Retina (tissue), 1 donor: ENCODE data around the gene CLCA1.

Source experiments
- DNase-seq: peaks from one replicate; pipeline ENCODE4 v3.0.0-alpha.2; 2016

CLCA1 gene

GRCh38 chr1:86466109-86466844, 2.5 kb upstream of the CLCA1 start:
- DNase-seq, result no peak

- no peak for DNase-seq
These were observed 1.7 kb upstream of the CLCA1 start for GRCh38 chr1:86466986-86467385.

DNA sequence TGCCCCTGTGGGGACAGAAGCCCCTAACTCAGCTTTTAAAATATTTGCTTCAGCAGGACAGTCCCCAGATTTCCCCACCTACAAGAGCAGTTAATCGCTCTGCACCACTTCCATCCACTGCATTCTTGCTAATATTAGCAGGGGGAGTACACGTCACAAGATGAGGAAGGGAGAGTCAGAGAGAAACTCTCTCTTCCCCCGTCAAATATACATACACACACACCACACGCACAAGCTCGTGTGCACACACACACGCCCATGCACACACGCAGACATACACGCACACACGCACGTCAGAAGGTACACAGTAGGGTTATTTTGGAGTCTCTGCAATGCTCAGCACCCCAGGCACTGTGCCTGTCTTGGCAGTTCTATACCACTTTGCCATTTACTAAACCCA, 2.1 kb downstream of the CLCA1 start:
- no peak for DNase-seq

DNA sequence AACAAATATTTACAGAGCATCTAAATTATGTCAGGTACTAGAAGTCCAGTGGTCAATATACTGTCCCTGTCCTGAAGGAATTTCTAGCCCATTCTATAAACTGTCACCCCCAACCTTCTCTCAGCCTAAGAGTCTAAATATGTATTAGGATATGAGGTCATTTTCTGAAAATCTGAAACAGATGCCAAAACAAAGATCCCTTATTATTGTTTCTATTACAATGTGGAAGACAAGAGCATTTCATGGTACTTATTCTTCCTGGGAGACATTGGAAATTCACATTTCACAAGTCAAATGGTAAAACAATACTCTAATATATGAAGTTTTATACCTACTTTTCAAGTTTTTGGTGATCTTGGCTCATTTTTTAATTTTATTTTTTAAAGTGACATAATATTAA, 2.6 kb downstream of the CLCA1 start:
- no peak for DNase-seq

- DNase-seq, result no peak
These were observed 3.4 kb downstream of the CLCA1 start for GRCh38 chr1:86472152-86472551.

DNA sequence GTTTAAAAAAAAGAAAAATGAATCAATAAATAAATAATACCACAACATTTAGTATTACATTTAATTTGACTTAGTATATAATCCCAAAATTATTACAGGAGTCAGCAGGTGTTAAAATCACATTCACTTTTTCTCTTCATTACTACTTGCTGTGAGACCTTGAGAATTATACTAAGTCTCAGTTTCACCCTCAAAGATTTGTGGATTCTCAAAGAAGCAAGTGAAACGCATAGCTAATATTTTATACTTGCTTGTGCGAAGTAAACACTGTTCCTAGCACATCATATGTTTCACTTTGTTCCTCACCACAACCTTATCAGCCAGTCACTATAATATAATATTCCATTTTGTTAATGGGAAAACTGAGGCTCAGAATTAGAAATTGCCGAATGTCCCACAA, 4.0 kb downstream of the CLCA1 start:
- DNase-seq, result no peak

GRCh38 chr1:86477256-86477655, 8.5 kb downstream of the CLCA1 start:
- DNase-seq, result no peak

GRCh38 chr1:86477682-86478081, 9.0 kb downstream of the CLCA1 start:
- DNase-seq, result no peak

DNA sequence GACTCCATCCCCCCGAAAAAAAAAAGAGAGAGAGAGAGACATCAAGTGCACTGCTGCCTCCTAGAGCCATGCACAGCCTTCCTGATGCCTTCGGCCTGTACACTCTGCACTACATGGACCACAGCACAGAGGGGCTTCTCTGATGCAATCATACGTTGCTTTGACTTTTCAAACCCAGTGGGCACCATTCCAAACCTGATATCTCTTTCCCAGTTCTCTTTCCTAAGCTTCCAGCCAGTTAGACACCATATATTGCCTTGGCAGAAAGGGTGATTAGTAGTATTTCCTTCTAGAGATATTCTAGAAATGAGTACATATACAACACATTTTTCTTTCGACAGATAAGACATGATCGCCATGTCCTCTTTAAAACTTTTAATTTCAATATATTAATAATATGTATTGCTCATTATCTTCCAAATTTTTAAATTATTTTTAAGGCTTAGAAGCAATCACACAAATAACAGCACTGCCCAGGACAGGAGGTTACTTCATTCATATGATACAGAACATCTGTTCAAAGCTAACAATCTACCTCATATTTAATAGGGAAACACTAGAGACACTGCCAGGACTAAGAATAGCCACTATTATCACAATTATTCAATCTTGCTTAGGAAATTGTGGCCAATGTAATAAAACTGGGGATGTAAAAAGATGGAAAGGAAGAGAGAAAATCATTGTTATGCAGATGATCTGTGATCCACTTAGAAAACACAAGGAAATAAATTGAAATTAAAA, 9.9 kb downstream of the CLCA1 start:
- DNase-seq, result no peak

GRCh38 chr1:86481966-86482365, 13.2 kb downstream of the CLCA1 start:
- no peak for DNase-seq

DNA sequence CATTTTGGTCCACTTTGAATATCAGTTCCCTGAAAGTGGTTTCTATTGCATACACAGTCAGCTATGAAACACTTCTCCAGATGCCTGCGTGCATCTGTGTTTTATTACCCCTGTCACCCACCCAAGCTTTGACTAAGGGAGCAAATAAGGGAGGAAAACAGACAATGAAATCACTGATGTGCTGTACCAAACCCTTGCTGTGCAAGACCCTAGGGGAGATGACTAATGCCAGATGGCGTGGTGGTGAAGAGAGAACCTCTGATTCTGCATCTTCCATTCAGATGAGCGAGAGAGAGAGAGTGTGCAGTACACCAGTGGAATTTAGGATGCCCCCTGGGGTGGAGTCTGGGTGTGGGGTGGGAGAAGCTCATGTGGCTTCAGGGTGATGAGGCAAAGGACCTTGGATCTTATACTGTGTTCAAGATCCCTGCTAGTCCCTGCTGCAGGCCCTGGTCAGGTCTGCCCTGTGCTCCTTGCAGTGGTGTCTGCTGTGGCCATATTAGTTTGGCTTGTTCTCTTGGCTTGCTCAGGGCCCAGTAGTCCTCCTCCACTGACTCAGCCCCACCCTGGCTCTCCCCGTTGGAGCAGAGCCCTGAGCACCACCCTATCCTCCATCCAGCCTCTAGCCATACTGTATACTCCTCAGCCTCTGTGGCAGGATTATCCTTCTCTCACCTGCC, 18.5 kb downstream of the CLCA1 start:
- DNase-seq, result no peak

DNA sequence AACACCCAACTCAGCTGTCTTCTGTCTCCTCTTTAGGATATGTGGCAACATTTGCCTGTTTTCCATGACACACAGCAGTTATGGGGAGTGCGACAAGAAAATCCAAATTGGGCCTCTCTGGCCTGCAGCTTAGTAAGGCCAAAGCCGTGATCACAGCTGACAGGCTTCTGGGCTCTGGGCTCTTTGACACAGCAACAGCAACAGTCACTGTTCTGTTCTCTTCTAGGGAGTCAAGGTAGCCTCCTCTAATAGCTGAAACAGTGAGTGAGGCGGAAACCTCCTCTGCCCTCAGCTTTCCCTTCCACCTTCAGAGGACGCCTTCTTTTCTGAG, 19.0 kb downstream of the CLCA1 start:
- no peak for DNase-seq

- DNase-seq, result no peak
These were observed 20.6 kb downstream of the CLCA1 start for GRCh38 chr1:86489242-86489878.

DNA sequence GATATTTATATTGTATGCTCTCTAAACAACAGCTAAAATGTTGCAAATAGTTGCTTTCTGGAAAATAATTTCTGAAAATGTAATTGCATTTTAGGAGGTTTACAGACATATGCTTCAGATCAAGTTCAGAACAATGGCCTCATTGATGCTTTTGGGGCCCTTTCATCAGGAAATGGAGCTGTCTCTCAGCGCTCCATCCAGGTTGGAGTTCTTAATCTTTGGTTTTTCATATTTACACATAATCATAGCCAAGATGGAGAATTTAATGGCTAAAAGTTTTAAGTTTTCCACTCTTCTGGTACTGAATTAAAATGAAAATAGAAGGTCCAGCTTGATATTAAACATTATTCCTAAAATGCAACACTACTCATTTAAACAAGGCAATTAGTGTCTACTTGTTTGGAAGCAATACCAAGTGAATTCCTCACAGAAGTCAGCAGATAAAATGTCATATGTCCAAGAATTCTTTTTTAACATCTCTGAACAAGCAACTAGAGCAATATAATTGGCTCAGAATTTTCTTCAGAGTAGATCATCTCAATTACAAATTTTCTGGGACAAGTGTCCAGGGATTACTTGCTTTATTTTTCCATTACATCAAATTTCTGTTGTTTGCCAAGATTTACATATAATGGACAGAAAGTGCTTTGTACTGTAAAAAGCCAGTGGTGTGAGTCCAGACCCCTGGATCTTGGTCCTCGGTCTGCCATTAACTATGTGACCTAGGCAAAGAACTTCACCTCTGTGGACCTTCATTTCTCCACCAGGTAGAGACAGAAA, 22.6 kb downstream of the CLCA1 start:
- DNase-seq, result no peak

DNA sequence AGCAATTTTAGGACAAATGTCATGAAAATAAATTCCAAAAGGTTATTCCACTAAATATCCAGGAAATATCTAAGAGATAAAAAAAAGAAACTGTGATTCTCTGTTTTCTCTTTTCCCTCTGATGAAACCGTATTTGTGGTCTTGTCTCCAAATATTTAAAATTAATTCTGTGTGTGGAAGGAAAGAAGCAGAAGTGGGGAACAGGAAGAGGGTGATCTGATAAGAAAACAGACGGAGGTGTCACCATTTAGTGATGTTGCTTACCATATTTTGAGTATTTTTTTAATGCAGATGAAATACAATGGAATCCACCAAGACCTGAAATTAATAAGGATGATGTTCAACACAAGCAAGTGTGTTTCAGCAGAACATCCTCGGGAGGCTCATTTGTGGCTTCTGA, 29.6 kb downstream of the CLCA1 start:
- no peak for DNase-seq

- no peak for DNase-seq
These were observed 31.4 kb downstream of the CLCA1 start for GRCh38 chr1:86499987-86500593.

GRCh38 chr1:86500714-86501113, 32.0 kb downstream of the CLCA1 start:
- no peak for DNase-seq

DNA sequence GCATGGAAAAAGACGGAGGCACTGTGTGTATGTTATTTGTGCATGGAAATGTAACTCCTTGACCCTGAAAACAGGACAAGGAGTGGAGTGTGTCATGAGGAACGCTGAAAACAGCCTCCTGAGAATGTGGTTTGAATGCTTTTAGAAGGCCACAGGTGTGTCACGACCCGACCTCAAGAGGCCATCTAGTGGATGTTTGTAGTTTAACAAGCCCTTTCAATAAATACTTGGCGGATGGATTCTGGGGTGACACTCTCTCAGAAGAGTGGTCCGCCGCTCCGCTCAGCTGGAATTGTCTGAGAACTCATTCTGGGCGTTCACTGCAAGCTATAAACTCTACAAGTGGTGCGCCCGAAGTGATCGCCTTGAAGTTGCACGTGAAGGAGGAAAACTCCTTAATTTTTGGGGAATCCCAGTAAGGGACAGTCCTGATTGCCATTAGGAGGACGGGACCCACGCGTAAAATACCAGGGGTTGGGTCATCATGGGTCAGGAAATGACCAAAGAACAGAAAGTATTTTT, 33.5 kb downstream of the CLCA1 start:
- peak; percentile 49 for DNase-seq

DNA sequence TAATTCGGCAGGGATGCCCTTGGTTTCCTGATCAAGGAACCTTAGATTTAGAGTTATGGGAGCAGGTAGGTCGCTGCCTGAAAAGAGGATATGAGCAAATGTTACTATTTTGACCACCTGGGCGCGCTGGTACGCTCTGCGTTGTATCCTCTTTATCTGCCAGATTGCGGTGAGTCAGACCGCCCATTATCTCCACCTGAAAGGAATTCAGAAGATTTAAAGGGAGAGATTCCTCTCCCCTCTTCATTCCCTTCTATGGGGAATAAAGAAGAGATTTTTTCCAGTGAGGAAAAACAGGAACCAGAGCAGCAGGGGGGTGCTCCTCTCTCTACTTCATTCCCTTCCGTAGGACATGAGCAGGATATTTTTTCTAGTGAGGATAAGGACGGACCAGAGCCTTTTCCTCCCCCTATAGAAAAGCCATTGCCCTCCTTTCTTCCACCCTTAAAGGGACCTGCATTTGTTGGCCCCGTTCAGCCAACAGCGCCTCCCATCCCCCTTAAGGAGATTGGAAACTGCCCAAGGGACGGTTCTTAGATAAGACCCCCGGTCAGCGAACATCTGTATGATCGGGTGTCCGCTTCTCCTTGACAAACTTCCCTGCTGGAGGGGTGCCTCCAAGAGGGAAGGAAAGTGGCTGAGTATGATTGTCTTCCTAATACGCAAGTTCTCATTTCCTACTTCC, 34.1 kb downstream of the CLCA1 start:
- peak; percentile 15 for DNase-seq

DNA sequence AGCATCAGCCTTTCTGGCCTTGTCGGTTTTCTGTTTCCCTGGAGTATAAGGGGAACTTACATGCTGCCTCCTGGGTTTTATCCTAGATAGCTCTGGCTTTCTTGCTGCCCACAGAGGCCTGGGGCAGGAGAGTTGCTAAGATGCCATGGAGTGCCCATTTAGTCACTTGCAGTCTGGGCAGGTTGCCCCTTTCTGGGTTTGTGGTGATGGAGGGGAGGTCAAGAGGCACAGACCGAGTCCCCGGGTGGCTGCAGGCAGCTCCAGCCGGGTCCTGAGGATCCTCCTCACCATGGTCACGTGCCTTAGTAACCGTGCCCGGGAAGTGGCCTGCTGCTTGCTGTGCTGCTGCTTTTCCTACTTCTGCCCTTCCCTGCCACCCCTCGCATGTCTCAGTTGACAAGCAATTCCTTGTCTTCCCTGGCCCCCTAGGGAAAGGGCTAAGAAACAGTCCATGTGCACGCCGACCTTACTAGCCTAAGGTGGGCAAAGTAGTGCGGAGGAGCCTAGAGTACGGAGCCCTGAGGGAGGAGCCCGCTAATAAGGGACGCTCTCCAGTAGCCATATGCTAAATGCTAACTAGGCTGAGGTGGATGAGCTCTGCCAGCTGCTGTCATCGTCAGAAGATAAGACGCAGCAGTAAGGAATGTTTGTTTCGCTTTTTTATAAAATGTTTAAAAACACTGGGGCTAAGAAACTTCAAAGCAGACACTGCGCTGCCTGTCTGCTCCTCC, 34.8 kb downstream of the CLCA1 start:
- DNase-seq, result peak; percentile 48

GRCh38 chr1:86504137-86504479, 35.4 kb downstream of the CLCA1 start:
- peak; percentile 13 for DNase-seq
